22Rv1 (cell line): Measurements from ENCODE around the gene NBPF3.
"Not testable (repeated sequence)": the region's sequence is repeated elsewhere in the genome, so short reads cannot be mapped to it uniquely, and the experiment has no call there.

ENCODE experiments used
- H3K27ac ChIP-seq: fragments of 450-650 bp; 2 replicates; pipeline ENCODE4 v1.5.1; 2017
- ZFX ChIP-seq: fragments of 450-650 bp; IDR thresholded peaks from 2 replicates; pipeline ENCODE4 v1.6.1; 2017; ENCODE audit warnings: antibody characterized with exemption, borderline replicate concordance
- TF ChIP-seq, protein P1 (sequence below): fragments of 450-650 bp; IDR thresholded peaks from 2 replicates; pipeline ENCODE4 v1.5.1; 2017; ENCODE audit warnings: mild to moderate bottlenecking

The NBPF3 gene

DNA sequence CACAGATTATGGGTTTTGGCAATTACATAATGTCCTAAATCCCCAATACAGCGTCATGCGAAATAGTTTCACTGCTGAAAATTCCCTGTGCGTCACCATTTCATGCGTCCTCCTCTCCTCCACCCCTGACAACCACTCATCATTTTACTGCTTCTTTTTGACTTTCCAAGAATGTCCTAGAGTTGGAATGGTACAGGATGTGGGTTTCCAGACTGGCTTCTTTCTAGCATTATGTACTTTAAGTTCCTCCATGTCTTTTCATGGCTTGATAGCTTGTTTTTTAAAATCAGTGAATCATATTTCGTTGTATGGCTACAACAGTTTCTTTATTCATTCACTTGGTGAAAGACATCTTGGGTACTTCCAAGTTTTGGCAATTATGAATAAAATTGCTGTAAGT lies 7.4 kb downstream of the NBPF3 start:
- TF ChIP-seq, protein P1, sequence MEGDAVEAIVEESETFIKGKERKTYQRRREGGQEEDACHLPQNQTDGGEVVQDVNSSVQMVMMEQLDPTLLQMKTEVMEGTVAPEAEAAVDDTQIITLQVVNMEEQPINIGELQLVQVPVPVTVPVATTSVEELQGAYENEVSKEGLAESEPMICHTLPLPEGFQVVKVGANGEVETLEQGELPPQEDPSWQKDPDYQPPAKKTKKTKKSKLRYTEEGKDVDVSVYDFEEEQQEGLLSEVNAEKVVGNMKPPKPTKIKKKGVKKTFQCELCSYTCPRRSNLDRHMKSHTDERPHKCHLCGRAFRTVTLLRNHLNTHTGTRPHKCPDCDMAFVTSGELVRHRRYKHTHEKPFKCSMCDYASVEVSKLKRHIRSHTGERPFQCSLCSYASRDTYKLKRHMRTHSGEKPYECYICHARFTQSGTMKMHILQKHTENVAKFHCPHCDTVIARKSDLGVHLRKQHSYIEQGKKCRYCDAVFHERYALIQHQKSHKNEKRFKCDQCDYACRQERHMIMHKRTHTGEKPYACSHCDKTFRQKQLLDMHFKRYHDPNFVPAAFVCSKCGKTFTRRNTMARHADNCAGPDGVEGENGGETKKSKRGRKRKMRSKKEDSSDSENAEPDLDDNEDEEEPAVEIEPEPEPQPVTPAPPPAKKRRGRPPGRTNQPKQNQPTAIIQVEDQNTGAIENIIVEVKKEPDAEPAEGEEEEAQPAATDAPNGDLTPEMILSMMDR = no peak
- TF ChIP-seq ZFX = no peak
- H3K27ac ChIP-seq = no peak overlapping the region

DNA sequence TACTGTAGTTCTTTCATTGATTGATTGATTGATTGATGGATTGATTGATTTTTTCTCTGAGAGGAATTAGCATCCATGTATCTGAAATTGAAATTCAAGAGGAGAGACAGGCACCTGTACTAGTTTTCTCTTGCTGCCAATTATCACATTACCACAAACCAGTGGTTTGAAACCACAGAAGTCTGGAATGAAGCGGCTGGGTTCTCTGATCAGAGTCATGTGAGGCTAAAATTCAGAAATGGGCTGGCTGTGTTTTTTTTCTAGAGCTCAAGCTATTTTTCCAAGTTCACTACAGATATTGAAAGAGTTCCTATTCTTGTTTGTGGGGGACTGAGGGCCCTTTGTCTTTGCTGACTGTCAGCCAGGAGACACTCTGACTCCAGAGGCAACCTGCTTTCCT lies 10.0 kb downstream of the NBPF3 start:
- no peak overlapping the region for H3K27ac ChIP-seq
- TF ChIP-seq, protein P1 = no peak
- no peak for TF ChIP-seq ZFX

DNA sequence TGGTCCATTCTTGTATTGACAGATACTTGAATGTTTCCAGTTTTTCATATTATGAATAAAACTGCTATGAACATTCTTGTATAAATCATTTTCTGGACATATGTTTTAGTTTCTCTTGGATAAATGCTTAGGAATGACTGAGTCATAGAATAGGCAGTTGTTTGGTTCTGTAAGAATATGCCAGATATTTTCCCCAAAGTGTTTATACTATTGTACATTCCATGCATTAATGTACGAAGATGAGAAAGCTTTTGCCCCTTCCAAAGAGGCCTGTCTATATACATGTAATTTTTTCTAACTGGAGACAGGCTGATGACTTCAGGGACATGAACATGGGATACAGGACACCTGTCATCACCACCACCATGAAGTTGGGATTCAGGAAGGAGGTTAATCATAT lies 11.3 kb downstream of the NBPF3 start:
- no peak overlapping the region for H3K27ac ChIP-seq
- TF ChIP-seq, protein P1 = no peak
- TF ChIP-seq ZFX = no peak

DNA sequence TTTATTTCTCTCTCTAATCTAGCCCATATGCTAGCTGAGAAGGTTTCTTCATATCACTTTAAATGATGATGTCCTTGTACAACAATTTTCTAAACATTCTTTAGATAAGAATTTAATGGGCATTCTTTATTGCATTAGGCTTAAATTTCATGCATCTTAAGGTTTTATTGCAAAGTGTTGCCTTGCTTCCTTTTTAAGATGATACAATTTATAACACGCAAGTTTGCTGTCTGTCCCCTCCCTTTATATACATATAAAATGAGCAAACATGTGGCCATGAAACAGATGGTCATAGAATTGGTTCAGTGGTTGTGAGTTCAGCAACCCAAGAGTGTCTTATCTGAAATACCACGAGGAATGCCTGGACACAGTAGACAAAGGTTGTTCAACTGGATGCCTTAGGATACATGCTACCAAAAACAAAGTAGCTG lies 12.1 kb downstream of the NBPF3 start:
- TF ChIP-seq, protein P1 = no peak
- TF ChIP-seq ZFX = no peak
- H3K27ac ChIP-seq = no peak overlapping the region

DNA sequence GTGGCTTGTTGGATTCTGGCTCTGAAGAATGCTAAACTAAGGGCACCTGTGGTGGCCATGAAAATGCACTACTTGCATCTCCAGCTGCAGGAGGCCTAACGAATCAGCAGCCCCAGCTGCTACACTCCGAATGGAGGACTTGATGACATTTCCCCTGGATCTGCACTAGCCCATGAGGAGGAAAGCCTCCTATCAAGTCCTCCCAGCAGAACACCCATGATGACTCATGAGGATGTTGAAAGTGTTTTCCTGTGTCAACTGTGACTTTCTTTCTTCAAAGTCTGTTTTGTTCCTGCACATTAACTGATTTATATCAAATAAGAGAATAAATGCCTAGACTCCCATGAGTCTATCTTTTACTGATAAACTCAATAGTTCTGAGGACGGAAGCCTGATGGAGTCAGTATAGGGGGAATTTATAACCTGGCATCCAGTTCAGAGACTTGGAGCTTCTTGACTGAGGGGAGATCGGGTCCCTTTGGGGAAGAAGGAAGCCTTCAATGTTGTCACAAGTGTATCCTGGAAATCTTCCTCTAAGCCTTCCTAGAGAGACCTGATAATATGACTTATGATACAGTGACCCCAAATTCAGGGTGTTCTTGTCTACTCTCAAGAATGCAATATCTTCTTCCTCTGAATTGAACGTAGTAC lies 14.2 kb downstream of the NBPF3 start:
- H3K27ac ChIP-seq = not testable (repeated sequence)

DNA sequence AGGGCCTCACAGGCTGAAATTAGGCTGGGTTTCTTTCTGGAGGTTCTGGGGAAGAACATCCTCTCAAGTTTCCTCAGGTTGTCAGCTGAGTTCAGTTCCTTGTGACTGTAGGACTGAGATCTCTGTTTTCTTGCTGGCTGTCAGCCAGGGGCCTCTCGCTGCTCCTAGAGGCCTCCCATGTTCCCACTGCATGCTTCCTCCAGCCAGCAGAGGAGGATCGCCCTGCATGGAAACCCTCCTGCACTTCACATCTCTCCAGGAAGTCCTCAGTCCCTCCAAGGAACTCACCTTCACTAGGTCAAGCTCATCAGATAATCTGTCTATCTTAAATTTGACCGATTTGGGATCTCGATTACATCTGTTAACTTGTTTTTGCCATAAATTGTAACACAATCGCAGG lies 15.0 kb downstream of the NBPF3 start:
- not testable (repeated sequence) for H3K27ac ChIP-seq

DNA sequence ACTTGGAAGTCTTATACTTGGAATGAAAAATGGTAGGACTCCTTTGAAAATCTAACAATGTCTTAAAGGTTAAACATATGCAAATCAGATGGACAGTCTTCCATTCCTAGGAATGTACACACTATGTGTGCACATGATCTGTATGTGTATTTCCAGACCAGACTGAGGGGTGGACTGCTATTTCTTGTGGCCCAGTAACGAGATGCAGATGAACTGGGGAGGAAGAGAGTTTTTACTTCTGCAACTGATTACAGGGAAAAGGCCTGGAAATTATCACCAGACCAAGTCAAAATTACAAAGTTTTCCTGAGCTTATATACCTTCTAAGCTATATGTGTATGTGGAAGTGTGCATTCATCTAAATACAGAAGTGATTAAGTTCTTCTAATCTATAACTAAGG lies 17.7 kb downstream of the NBPF3 start:
- TF ChIP-seq, protein P1 = no peak
- no peak overlapping the region for H3K27ac ChIP-seq

DNA sequence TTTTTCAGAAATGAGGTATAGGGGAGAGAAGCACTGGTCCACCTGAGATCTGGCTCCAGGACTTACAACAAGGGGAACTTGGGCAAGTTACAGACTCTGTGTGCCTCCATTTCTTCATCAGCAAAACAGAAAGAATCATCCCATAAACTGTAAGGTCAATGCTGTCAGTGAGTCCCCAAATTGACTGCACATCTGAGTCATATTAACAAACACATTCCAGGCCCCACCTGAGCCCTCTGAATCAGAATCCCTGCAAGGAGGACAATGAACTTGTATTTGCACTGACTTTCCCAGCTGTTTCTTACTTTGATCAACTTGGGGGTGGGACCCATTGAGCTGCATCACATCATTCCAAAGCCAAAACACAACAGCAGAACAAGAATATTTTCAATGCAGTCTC lies 25.2 kb downstream of the NBPF3 start:
- H3K27ac ChIP-seq = not testable (repeated sequence)

DNA sequence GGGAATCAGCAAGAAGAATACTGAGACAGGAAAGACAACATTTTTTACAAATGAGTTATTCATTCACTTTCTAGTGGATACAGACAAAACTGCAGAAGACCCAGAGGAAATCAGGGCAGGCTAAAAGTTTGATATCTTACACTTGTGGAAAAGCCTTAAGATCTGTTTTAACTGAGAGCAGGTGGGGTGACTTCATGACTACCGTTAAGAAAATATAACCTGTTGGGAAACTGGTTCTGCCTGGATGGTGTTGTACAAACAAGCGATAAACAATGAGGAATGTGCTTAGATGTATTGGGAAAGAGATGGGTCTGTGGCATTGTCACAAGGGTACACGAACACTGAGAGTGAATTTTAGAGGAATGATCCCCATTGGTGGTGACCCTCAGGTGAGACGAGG lies 28.0 kb downstream of the NBPF3 start:
- H3K27ac ChIP-seq = not testable (repeated sequence)

DNA sequence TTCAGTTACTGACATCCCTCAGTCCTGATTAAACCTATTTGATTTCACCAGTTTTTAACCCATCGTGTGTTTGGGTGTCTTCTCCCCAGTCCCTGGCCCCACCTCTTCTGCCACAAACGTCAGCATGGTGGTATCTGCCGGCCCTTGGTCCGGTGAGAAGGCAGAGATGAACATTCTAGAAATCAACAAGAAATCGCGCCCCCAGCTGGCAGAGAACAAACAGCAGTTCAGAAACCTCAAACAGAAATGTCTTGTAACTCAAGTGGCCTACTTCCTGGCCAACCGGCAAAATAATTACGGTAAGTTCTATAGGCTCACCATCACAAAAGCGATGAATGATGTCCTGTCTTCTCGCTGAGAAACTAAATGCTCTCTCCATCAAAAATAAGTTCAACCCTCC lies 28.7 kb downstream of the NBPF3 start:
- no peak for TF ChIP-seq ZFX
- TF ChIP-seq, protein P1 = peak; percentile 47
- no peak overlapping the region for H3K27ac ChIP-seq
